Endodermal cell (in vitro differentiated cells): ENCODE measurements around the gene TFAP2A. TPM values are rescaled to one million over a fixed set of nuclear protein-coding genes. Genes with fewer than 3 reads are reported as not detected.

Experiments
- DNase-seq: peaks from one replicate; pipeline ENCODE4 v3.0.0-alpha.2; 2017
- H3K27ac ChIP-seq: 2 replicates; pipeline ENCODE4 v1.5.1; 2013; ENCODE audit warnings: mild to moderate bottlenecking, low read depth, low read length, moderate library complexity
- H3K27me3 ChIP-seq: 2 replicates; pipeline ENCODE4 v1.6.1; 2013; ENCODE audit warnings: mild to moderate bottlenecking, low read length, moderate library complexity; ENCODE audit not compliant: insufficient read depth, control insufficient read depth, poor library complexity, severe bottlenecking
- H3K36me3 ChIP-seq: 2 replicates; pipeline ENCODE4 v1.7.0; 2013; ENCODE audit warnings: mild to moderate bottlenecking, low read length, moderate library complexity; ENCODE audit not compliant: control insufficient read depth, insufficient read depth
- H3K4me1 ChIP-seq: one replicate; pipeline ENCODE4 v1.7.0; 2013; ENCODE audit warnings: low read length; ENCODE audit not compliant: control insufficient read depth, insufficient read depth
- H3K4me3 ChIP-seq: 2 replicates; pipeline ENCODE4 v1.5.1; 2013; ENCODE audit warnings: mild to moderate bottlenecking, low read length, moderate library complexity
- H3K9ac ChIP-seq: 2 replicates; pipeline ENCODE4 v1.6.1; 2013; ENCODE audit warnings: mild to moderate bottlenecking, low read length, moderate library complexity; ENCODE audit not compliant: poor library complexity, severe bottlenecking; ENCODE audit errors: extremely low read depth
- H3K9me3 ChIP-seq: 2 replicates; pipeline ENCODE4 v1.6.1; 2013; ENCODE audit warnings: mild to moderate bottlenecking, low read length, moderate library complexity; ENCODE audit not compliant: control insufficient read depth
- H3K27ac Mint-ChIP-seq: 2 replicates; pipeline ENCODE4 v1.8.0; 2020; ENCODE audit warnings: mixed read lengths
- H3K27me3 Mint-ChIP-seq: 2 replicates; pipeline ENCODE4 v1.8.0; 2021; ENCODE audit warnings: mild to moderate bottlenecking, mixed read lengths; ENCODE audit not compliant: insufficient read depth
- H3K36me3 Mint-ChIP-seq: 2 replicates; pipeline ENCODE4 v1.8.0; 2020; ENCODE audit warnings: low read depth, mixed read lengths
- H3K4me1 Mint-ChIP-seq: 2 replicates; pipeline ENCODE4 v1.8.0; 2020; ENCODE audit warnings: mixed read lengths
- H3K4me3 Mint-ChIP-seq: 2 replicates; pipeline ENCODE4 v1.8.0; 2020; ENCODE audit warnings: mild to moderate bottlenecking, moderate library complexity, mixed read lengths
- H3K9me3 Mint-ChIP-seq: 2 replicates; pipeline ENCODE4 v1.8.0; 2020; ENCODE audit warnings: mild to moderate bottlenecking, mixed read lengths
- WGBS, 2 experiments: methylation state at CpG; one replicate each; pipeline versions ENCODE4 v1.1.5 to v1.1.7; 2013; ENCODE audit warnings: missing lambda C conversion rate in 2 of 2, mixed read lengths in 1 of 2; ENCODE audit not compliant: insufficient coverage in 1 of 2, insufficient read length in 1 of 2; 5-methylcytosine and 5-hydroxymethylcytosine counted together
- long read RNA-seq, 4 experiments: library from polyadenylated mRNA in 2 of 4; library from RNA in 1 of 4; library from capped mRNA in 1 of 4; stranded (forward) in 3 of 4; unstranded in 1 of 4; transcript quantifications; one replicate each; pipeline ENCODE4 v2.0.0, GENCODE V29; 2020 to 2021; ENCODE audit warnings: inconsistent platforms in 1 of 4
- polyA plus RNA-seq, 2 experiments: library from polyadenylated mRNA; stranded (reverse); fragments of 50-300 nt; gene quantifications; one replicate each; pipeline ENCODE4 v1.2.3, GENCODE V29; 2013
- total RNA-seq, 2 donors: library from RNA; stranded (reverse); fragmentation: NEBNext Ultra II Directional in 1 of 2; extraction: Animal tissue kit (Norgen Biotek cat#: 25700) in 1 of 2; gene quantifications; 2 replicates in 1 of 2; 3 replicates in 1 of 2; pipeline ENCODE4 v1.2.1, GENCODE V29; 2021
- TF ChIP-seq, protein P1 (sequence below): fragments of 200-600 bp; sonication (generic); conservative IDR thresholded peaks from 2 replicates; pipeline ENCODE4 v1.5.0; 2021; ENCODE audit warnings: antibody characterized with exemption, mild to moderate bottlenecking

TFAP2A gene
- total RNA-seq: under 1 TPM; 0.51 to 0.69 TPM
- 39.2 TPM for polyA plus RNA-seq (2013, experiment 1 of 2)
- 32.0 TPM for polyA plus RNA-seq (2013, experiment 2 of 2)
- long read RNA-seq, experiment 1: 0 reads
- long read RNA-seq, experiment 2: 0 reads
- long read RNA-seq, experiment 3: 0 reads
- long read RNA-seq, experiment 4: 0 reads

DNA sequence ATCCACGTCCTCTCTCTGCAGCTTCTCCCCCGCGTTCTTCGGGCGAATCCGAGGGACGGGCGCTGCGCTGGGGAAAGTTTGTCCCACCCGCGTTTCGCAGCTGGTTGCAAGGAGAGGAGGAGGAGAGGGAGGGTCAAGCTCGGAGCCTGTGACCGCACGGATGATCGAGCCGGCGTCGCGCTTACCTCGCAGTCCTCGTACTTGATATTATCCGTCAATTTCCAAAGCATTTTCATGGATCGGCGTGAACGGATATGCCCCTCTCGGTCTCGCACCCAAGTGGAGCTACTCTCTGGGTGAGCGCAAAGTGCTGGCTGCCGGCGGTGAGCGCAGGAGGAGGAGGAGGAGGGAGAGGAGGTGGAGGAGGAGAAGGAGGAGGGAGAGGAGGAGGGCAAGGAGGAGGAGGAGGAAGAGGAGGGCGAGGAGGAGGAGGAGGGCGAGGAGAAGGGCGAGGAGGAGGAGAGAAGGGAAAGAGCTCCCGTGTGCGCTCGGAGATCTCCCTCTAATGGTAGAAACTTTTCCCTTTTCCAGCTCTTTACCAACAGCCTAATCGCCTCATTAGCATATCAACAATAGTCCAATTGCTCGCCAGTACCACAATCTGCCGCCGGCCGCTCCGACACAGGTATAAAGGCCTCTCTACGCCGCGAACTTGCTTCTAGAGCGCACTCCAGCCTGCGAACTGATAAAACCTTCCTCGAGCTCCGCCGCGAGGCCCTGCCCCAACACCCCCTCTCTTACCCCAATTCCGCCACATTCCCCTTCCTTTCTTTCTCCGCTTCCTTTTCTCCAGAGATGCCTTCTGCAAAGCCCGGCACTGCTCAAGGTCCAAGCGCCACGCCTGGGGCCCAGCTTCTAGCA lies at the start of gene TFAP2A:
Gene TFAP2A, minus strand, starts transcription at position 319 of the 861 bp plus-strand sequence. Its CDS starts 83 bp downstream, at position 236.
- H3K9me3 ChIP-seq: no peaks in the 10 kb centered on the region
- no peak within 1 kb of the TSS for H3K9ac ChIP-seq
- DNase-seq: peak; percentile 89
- H3K27ac Mint-ChIP-seq: no peak within 1 kb of the TSS
- peaks cover 56% of the 10 kb centered on the region for H3K4me1 Mint-ChIP-seq
- H3K4me3 ChIP-seq: peak within 1 kb of the TSS; percentile 65
- no peaks in the 10 kb centered on the region for H3K36me3 ChIP-seq
- peak within 1 kb of the TSS; percentile 56 for H3K4me3 Mint-ChIP-seq
- no peaks in the 10 kb centered on the region for H3K9me3 Mint-ChIP-seq
- peaks cover 8% of the 10 kb centered on the region for H3K4me1 ChIP-seq
- H3K27me3 ChIP-seq: peaks cover 100% of the 10 kb centered on the region
- WGBS, 2 experiments: 0 to 1% methylated on average over 15 to 55 of the region's 58 CpGs
- H3K27ac ChIP-seq: no peak within 1 kb of the TSS
- TF ChIP-seq, protein P1, sequence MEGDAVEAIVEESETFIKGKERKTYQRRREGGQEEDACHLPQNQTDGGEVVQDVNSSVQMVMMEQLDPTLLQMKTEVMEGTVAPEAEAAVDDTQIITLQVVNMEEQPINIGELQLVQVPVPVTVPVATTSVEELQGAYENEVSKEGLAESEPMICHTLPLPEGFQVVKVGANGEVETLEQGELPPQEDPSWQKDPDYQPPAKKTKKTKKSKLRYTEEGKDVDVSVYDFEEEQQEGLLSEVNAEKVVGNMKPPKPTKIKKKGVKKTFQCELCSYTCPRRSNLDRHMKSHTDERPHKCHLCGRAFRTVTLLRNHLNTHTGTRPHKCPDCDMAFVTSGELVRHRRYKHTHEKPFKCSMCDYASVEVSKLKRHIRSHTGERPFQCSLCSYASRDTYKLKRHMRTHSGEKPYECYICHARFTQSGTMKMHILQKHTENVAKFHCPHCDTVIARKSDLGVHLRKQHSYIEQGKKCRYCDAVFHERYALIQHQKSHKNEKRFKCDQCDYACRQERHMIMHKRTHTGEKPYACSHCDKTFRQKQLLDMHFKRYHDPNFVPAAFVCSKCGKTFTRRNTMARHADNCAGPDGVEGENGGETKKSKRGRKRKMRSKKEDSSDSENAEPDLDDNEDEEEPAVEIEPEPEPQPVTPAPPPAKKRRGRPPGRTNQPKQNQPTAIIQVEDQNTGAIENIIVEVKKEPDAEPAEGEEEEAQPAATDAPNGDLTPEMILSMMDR: peak; percentile 56
- H3K36me3 Mint-ChIP-seq: no peaks in the 10 kb centered on the region
- peaks cover 97% of the 10 kb centered on the region for H3K27me3 Mint-ChIP-seq

GRCh38 chr6:10463491-10464481 lies 48.9 kb upstream of the TFAP2A start:
- Histone ChIP-seq H3K27me3 (no peaks in the 10 kb centered on the region), H3K36me3 (no peaks in the 10 kb centered on the region), H3K9me3 (no peaks in the 10 kb centered on the region), H3K9ac (peak overlapping the region; percentile 64), H3K4me1 (no peaks in the 10 kb centered on the region), H3K4me3 (peak overlapping the region; percentile 44), H3K27ac (peak overlapping the region; percentile 49)
- Mint-ChIP-seq H3K27me3 (peaks cover 8% of the 10 kb centered on the region), H3K36me3 (no peaks in the 10 kb centered on the region), H3K9me3 (no peaks in the 10 kb centered on the region), H3K4me3 (no peak overlapping the region), H3K27ac (no peak overlapping the region), H3K4me1 (peaks cover 20% of the 10 kb centered on the region)
- WGBS, 2 experiments: 54 to 65% methylated on average over 12 to 16 of the region's 16 CpGs
- DNase-seq: peak; percentile 80
- TF ChIP-seq, protein P1: peak; percentile 18

DNA sequence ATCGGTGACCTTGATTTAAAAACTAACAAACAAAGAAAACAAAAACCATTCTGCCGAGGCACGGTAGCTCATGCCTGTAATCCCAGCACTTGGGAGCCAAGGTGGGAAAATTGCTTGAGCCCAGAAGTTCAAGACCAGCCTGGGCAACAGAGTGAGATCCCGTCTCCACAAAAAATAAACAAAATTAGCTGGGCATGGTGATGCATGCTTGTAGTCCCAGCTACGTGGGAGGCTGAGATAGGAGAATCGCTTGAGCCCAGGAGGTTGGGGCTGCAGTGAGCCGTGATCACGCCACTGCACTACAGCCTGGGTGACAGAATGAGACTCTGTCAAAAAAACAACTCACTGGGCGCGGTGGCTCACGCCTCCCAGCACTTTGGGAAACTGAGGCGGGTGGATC lies 48.2 kb upstream of the TFAP2A start:
- Mint-ChIP-seq H3K36me3 (no peaks in the 10 kb centered on the region), H3K9me3 (no peaks in the 10 kb centered on the region), H3K27ac (no peak overlapping the region), H3K4me3 (no peak overlapping the region), H3K27me3 (peaks cover 7% of the 10 kb centered on the region), H3K4me1 (peaks cover 20% of the 10 kb centered on the region)
- Histone ChIP-seq H3K9me3 (no peaks in the 10 kb centered on the region), H3K36me3 (no peaks in the 10 kb centered on the region), H3K27me3 (no peaks in the 10 kb centered on the region), H3K4me3 (no peak overlapping the region), H3K27ac (no peak overlapping the region), H3K4me1 (no peaks in the 10 kb centered on the region), H3K9ac (no peak overlapping the region)
- TF ChIP-seq, protein P1: no peak
- peak; percentile 37 for DNase-seq
- WGBS, 2 experiments: 81 to 93% methylated on average over 10 to 12 of the region's 12 CpGs
